OCI-LY1 (cell line): ENCODE measurements around the gene CHRDL1.

Experiments used
- H2AFZ ChIP-seq: fragments of 200-600 bp; sonication (generic), shearing (Covaris generic); 2 replicates; pipeline ENCODE4 v1.6.0; 2014; ENCODE audit warnings: antibody characterized with exemption, mild to moderate bottlenecking, low read length
- H3F3A ChIP-seq: fragments of 200-600 bp; sonication (generic), shearing (Covaris generic); 2 replicates; pipeline ENCODE4 v1.6.0; 2014; ENCODE audit warnings: mild to moderate bottlenecking, antibody characterized with exemption, low read length, moderate library complexity; ENCODE audit not compliant: insufficient read depth
- H3K27ac ChIP-seq: fragments of 200-600 bp; sonication (generic); 2 replicates; pipeline ENCODE4 v1.5.1; 2014; ENCODE audit warnings: low read length, mixed run types, mild to moderate bottlenecking, low read depth; ENCODE audit not compliant: poor library complexity, severe bottlenecking
- H3K27me3 ChIP-seq: fragments of 200-600 bp; sonication (generic); 2 replicates; pipeline ENCODE4 v1.6.0; 2014; ENCODE audit warnings: antibody characterized with exemption, mild to moderate bottlenecking, low read length, moderate library complexity; ENCODE audit not compliant: insufficient read depth
- H3K36me3 ChIP-seq: fragments of 200-600 bp; sonication (generic); 2 replicates; pipeline ENCODE4 v1.6.1; 2014; ENCODE audit warnings: mild to moderate bottlenecking, antibody characterized with exemption, low read length, moderate library complexity, mixed read lengths; ENCODE audit not compliant: insufficient read depth
- H3K4me1 ChIP-seq: fragments of 200-600 bp; sonication (generic); 2 replicates; pipeline ENCODE4 v1.5.1; 2014; ENCODE audit warnings: mild to moderate bottlenecking, low read length, moderate library complexity; ENCODE audit not compliant: insufficient read depth, severe bottlenecking
- H3K4me2 ChIP-seq: fragments of 200-600 bp; sonication (generic), shearing (Covaris generic); 2 replicates; pipeline ENCODE4 v1.6.1; 2014; ENCODE audit warnings: low read length
- H3K4me3 ChIP-seq: fragments of 200-600 bp; sonication (generic); 2 replicates; pipeline ENCODE4 v1.5.1; 2014; ENCODE audit warnings: low read length, low read depth, mild to moderate bottlenecking, mixed read lengths; ENCODE audit not compliant: poor library complexity, severe bottlenecking
- H3K79me2 ChIP-seq: fragments of 200-600 bp; shearing (Covaris generic); 2 replicates; pipeline ENCODE4 v1.6.1; 2016; ENCODE audit warnings: mixed run types, low read length, mixed read lengths; ENCODE audit not compliant: insufficient read depth
- H3K9ac ChIP-seq: fragments of 200-600 bp; sonication (generic), shearing (Covaris generic); 2 replicates; pipeline ENCODE4 v1.6.1; 2014; ENCODE audit warnings: mild to moderate bottlenecking, low read length, mixed read lengths
- H3K9me2 ChIP-seq: fragments of 200-600 bp; sonication (generic), shearing (Covaris generic); 2 replicates; pipeline ENCODE4 v1.6.1; 2014; ENCODE audit warnings: low read depth, mild to moderate bottlenecking, low read length, mixed read lengths
- H3K9me3 ChIP-seq: fragments of 200-600 bp; shearing (Covaris generic); 2 replicates; pipeline ENCODE4 v1.6.1; 2014; ENCODE audit warnings: low read length, mixed read lengths
- H4K20me1 ChIP-seq: fragments of 200-600 bp; sonication (generic), shearing (Covaris generic); 2 replicates; pipeline ENCODE4 v1.6.0; 2016; ENCODE audit warnings: mild to moderate bottlenecking, low read length; ENCODE audit not compliant: insufficient read depth
- EZH2 ChIP-seq: fragments of 200-600 bp; sonication (generic), shearing (Covaris generic); IDR thresholded peaks from 2 replicates; pipeline ENCODE4 v1.8.0; 2017; ENCODE audit warnings: borderline replicate concordance, mixed run types, mild to moderate bottlenecking, antibody characterized with exemption, low read length, moderate library complexity, mixed read lengths
- TF ChIP-seq, protein P1 (sequence below): fragments of 200-600 bp; sonication (generic), shearing (Covaris generic); IDR thresholded peaks from 2 replicates; pipeline ENCODE4 v1.5.1; 2017; ENCODE audit warnings: mild to moderate bottlenecking, antibody characterized with exemption, low read length, moderate library complexity, mixed read lengths

CHRDL1 gene

DNA sequence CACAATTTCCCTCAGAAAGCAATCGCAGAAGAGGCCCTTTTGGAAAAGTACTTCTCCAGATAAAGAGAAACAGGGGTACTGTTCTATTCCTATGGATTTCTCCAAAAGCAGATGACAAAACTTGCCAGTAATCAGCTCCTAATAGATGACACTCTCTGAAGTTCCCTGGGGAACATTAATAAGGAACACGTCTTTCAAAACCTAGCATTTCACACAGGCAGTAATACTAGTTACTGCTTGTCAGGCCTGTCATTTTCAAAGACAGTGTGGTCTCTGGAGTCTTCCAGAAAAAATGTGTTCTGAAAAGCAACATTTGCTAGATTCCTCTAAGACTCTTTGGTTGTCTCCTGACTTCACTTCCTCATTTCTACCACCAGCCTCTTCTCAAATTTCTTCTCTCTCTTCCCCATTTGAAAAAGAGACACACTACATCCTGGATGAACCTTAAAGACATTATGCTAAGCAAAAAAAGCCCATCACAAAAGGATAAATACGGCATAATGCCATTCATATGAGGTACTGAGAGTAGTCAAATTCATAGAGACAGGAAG lies 47.3 kb downstream of the CHRDL1 start:
- no peak overlapping the region for H3K27ac ChIP-seq
- no peaks in the 10 kb centered on the region for H3K27me3 ChIP-seq
- H3K36me3 ChIP-seq, result no peaks in the 10 kb centered on the region
- no peak overlapping the region for H3K4me2 ChIP-seq
- H3K9me2 ChIP-seq, result no peaks in the 10 kb centered on the region
- H3K9me3 ChIP-seq, result no peaks in the 10 kb centered on the region
- H3F3A ChIP-seq, result no peaks in the 10 kb centered on the region
- H3K4me3 ChIP-seq, result no peak overlapping the region
- H4K20me1 ChIP-seq, result no peaks in the 10 kb centered on the region
- no peak for TF ChIP-seq EZH2
- TF ChIP-seq, protein P1, sequence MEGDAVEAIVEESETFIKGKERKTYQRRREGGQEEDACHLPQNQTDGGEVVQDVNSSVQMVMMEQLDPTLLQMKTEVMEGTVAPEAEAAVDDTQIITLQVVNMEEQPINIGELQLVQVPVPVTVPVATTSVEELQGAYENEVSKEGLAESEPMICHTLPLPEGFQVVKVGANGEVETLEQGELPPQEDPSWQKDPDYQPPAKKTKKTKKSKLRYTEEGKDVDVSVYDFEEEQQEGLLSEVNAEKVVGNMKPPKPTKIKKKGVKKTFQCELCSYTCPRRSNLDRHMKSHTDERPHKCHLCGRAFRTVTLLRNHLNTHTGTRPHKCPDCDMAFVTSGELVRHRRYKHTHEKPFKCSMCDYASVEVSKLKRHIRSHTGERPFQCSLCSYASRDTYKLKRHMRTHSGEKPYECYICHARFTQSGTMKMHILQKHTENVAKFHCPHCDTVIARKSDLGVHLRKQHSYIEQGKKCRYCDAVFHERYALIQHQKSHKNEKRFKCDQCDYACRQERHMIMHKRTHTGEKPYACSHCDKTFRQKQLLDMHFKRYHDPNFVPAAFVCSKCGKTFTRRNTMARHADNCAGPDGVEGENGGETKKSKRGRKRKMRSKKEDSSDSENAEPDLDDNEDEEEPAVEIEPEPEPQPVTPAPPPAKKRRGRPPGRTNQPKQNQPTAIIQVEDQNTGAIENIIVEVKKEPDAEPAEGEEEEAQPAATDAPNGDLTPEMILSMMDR, result no peak
- no peaks in the 10 kb centered on the region for H3K79me2 ChIP-seq
- no peak overlapping the region for H2AFZ ChIP-seq
- H3K9ac ChIP-seq, result no peak overlapping the region
- no peaks in the 10 kb centered on the region for H3K4me1 ChIP-seq

DNA sequence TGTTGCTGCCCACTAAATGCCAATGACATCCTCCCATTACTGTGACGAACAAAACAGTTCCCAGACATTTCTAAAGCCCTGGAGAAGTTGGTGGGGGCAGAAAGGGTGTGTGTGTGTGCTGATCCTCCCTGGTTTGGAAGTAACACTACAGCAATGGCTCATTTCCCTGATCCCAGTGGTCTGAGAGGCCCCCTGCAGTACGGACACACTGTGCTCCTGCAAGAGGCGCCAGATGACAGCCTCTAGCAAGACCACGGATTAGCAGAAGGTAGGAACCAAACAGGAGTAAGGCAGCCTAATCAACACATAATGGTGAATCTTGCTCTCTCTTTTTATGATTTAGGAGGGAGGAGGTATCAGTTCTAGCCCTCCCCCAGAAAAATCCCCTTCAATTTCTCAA lies 49.6 kb downstream of the CHRDL1 start:
- Histone ChIP-seq H3K79me2 (no peaks in the 10 kb centered on the region), H3K27me3 (no peaks in the 10 kb centered on the region), H4K20me1 (no peaks in the 10 kb centered on the region), H3K9ac (no peak overlapping the region), H3K9me3 (no peaks in the 10 kb centered on the region), H2AFZ (no peak overlapping the region), H3K4me3 (no peak overlapping the region), H3K4me2 (no peak overlapping the region), H3F3A (no peaks in the 10 kb centered on the region), H3K36me3 (no peaks in the 10 kb centered on the region), H3K9me2 (no peaks in the 10 kb centered on the region), H3K27ac (no peak overlapping the region), H3K4me1 (no peaks in the 10 kb centered on the region)
- TF ChIP-seq, protein P1, result no peak
- TF ChIP-seq EZH2, result no peak

DNA sequence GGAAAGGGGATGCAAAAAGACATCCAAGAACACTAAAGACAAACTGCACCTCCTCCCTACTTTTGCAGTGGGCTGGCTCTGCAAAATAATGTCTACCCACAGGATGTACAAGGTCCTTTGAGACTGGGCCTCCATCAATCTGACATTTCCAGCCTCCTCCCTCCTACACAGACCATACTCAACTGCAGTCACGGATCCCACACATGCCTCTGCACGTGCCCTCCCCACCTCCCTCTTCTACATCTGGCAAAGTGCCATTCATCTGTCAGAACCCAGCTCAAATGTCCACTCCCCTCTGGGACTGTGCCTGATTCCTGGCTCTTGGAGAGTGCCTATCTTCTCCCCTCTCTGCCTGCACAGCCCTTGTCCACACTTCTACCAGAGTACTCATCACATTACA lies 50.3 kb downstream of the CHRDL1 start:
- no peak overlapping the region for H3K4me3 ChIP-seq

More for the DNA sequence above, 50.3 kb downstream of the CHRDL1 start:
- Histone ChIP-seq H3K79me2 (no peaks in the 10 kb centered on the region), H3K9me2 (no peaks in the 10 kb centered on the region), H3K9ac (no peak overlapping the region), H3F3A (no peaks in the 10 kb centered on the region), H3K27me3 (no peaks in the 10 kb centered on the region), H2AFZ (no peak overlapping the region), H3K36me3 (no peaks in the 10 kb centered on the region), H3K27ac (no peak overlapping the region), H3K4me2 (no peak overlapping the region), H3K9me3 (no peaks in the 10 kb centered on the region), H4K20me1 (no peaks in the 10 kb centered on the region), H3K4me1 (no peaks in the 10 kb centered on the region)
- TF ChIP-seq, protein P1, result no peak
- TF ChIP-seq EZH2, result no peak
